Calu3 (cell line): ENCODE results near the gene POLR2H. TPM values are rescaled to one million over a fixed set of nuclear protein-coding genes. Genes with fewer than 3 reads are reported as not detected.
"Not testable (repeated sequence)": the region's sequence is repeated elsewhere in the genome, so short reads cannot be mapped to it uniquely, and the experiment has no call there.

Experiments used
- BruUV-seq: library from RNA; stranded (reverse); fragments of 400-500 nt; replicated peaks from 2 replicates; lab custom pipeline; 2021; lab: Mats Ljungman, UMichigan
- CTCF ChIA-PET: fragments of 300-600 bp; sonication (Branson Sonifier 250); formaldehyde crosslinking; loops from one replicate; lab custom pipeline; 2022; ENCODE audit warnings: antibody characterized with exemption; lab: Charles Lee
- DNase-seq: peaks from one replicate; pipeline ENCODE4 v3.0.0; 2022
- H3K27ac Mint-ChIP-seq: one replicate; pipeline ENCODE4 v1.8.0; 2022; ENCODE audit warnings: mixed read lengths; ENCODE audit not compliant: unreplicated experiment
- H3K27me3 Mint-ChIP-seq: one replicate; pipeline ENCODE4 v1.8.0; 2022; ENCODE audit warnings: mixed read lengths; ENCODE audit not compliant: unreplicated experiment
- H3K36me3 Mint-ChIP-seq: one replicate; pipeline ENCODE4 v1.8.0; 2022; ENCODE audit warnings: mild to moderate bottlenecking, moderate library complexity, mixed read lengths; ENCODE audit not compliant: insufficient read depth, unreplicated experiment
- H3K4me1 Mint-ChIP-seq: one replicate; pipeline ENCODE4 v1.8.0; 2022; ENCODE audit warnings: mild to moderate bottlenecking, low read depth, mixed read lengths; ENCODE audit not compliant: unreplicated experiment
- H3K4me3 Mint-ChIP-seq: one replicate; pipeline ENCODE4 v1.8.0; 2022; ENCODE audit warnings: mild to moderate bottlenecking, low read depth, moderate library complexity, mixed read lengths; ENCODE audit not compliant: unreplicated experiment
- H3K9me3 Mint-ChIP-seq: one replicate; pipeline ENCODE4 v1.8.0; 2022; ENCODE audit warnings: low read depth, mixed read lengths; ENCODE audit not compliant: unreplicated experiment
- intact Hi-C: fragments of 100-400 bp; cut with micrococcal nuclease; formaldehyde crosslinking; loops from one replicate; pipeline ENCODE4 v1.10.0; 2022; ENCODE audit not compliant: unreplicated experiment
- total RNA-seq: library from RNA; stranded (reverse); gene quantifications from 2 replicates; pipeline ENCODE4 v1.2.3, GENCODE V29; 2022
- TF ChIP-seq, protein P1 (sequence below): fragments of 200-600 bp; IDR thresholded peaks from one replicate; pipeline ENCODE4 v1.8.0; 2022; ENCODE audit warnings: antibody characterized with exemption; ENCODE audit not compliant: unreplicated experiment

The POLR2H gene
- total RNA-seq, 1 experiment from 2014 or later, result 128 TPM

GRCh38 chr3:184338511-184338945 lies 23.0 kb upstream of the POLR2H start:
- intact Hi-C loops, result no loop called here
- no peaks in the 10 kb centered on the region for H3K9me3 Mint-ChIP-seq
- peaks cover 57% of the 10 kb centered on the region for H3K36me3 Mint-ChIP-seq
- no peaks in the 10 kb centered on the region for H3K27me3 Mint-ChIP-seq
- no peak overlapping the region for H3K4me3 Mint-ChIP-seq
- BruUV-seq, result no TSS peak
- peaks cover 45% of the 10 kb centered on the region for H3K4me1 Mint-ChIP-seq
- H3K27ac Mint-ChIP-seq, result no peak overlapping the region
- CTCF ChIA-PET, result interaction anchor here (0.6 kb wide), 1 partner anchor 137 kb away, joined by 3 read pairs; no protein-coding TSS in a partner anchor
- TF ChIP-seq, protein P1, sequence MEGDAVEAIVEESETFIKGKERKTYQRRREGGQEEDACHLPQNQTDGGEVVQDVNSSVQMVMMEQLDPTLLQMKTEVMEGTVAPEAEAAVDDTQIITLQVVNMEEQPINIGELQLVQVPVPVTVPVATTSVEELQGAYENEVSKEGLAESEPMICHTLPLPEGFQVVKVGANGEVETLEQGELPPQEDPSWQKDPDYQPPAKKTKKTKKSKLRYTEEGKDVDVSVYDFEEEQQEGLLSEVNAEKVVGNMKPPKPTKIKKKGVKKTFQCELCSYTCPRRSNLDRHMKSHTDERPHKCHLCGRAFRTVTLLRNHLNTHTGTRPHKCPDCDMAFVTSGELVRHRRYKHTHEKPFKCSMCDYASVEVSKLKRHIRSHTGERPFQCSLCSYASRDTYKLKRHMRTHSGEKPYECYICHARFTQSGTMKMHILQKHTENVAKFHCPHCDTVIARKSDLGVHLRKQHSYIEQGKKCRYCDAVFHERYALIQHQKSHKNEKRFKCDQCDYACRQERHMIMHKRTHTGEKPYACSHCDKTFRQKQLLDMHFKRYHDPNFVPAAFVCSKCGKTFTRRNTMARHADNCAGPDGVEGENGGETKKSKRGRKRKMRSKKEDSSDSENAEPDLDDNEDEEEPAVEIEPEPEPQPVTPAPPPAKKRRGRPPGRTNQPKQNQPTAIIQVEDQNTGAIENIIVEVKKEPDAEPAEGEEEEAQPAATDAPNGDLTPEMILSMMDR, result peak; percentile 33
- no peak for DNase-seq

GRCh38 chr3:184339001-184339400 lies 22.5 kb upstream of the POLR2H start:
- H3K27me3 Mint-ChIP-seq, result no peaks in the 10 kb centered on the region
- no peaks in the 10 kb centered on the region for H3K9me3 Mint-ChIP-seq
- no peak overlapping the region for H3K27ac Mint-ChIP-seq
- no TSS peak for BruUV-seq
- peaks cover 53% of the 10 kb centered on the region for H3K36me3 Mint-ChIP-seq
- H3K4me3 Mint-ChIP-seq, result no peak overlapping the region
- CTCF ChIA-PET, result no interaction called here
- intact Hi-C loops, result no loop called here
- H3K4me1 Mint-ChIP-seq, result peaks cover 40% of the 10 kb centered on the region
- DNase-seq, result no peak
- TF ChIP-seq, protein P1, result no peak

DNA sequence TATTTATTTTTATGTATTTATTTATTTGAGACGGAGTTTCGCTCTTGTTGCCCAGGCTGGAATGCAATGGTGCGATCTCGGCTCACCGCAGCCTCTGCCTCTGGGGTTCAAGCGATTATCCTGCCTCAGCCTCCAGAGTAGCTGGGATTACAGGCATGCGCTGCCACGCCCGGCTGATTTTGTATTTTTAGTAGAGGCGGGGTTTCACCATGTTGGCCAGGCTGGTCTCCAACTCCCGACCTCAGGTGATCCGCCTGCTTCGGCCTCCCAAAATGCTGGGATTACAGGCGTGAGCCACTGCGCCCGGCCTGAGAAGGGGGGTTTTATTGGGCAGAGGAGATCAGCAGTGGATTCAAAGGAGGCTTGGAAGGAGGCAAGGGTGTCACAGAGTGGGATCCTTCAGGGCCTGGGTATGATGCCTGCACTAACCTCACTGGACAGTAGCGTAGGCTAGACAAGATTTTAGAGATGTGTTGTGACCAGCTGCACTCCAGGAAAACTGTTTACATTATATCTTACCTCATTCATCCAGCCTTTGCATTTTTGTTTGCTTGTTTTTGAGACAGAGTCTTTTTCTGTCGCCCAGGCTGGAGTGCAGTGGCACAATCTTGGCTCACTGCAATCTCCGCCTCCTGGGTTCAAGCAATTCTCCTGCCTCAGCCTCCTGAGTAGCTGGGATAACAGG lies 21.9 kb upstream of the POLR2H start:
- H3K9me3 Mint-ChIP-seq, BruUV-seq, H3K4me3 Mint-ChIP-seq, CTCF ChIA-PET, H3K27me3 Mint-ChIP-seq, DNase-seq, H3K27ac Mint-ChIP-seq, intact Hi-C loops: not testable (repeated sequence)
- peaks cover 34% of the 10 kb centered on the region for H3K4me1 Mint-ChIP-seq
- peaks cover 50% of the 10 kb centered on the region for H3K36me3 Mint-ChIP-seq

GRCh38 chr3:184341925-184342324 lies 19.6 kb upstream of the POLR2H start:
- Mint-ChIP-seq H3K27ac (no peak overlapping the region), H3K27me3 (no peaks in the 10 kb centered on the region), H3K36me3 (peaks cover 43% of the 10 kb centered on the region), H3K4me1 (peaks cover 39% of the 10 kb centered on the region), H3K4me3 (no peak overlapping the region), H3K9me3 (no peaks in the 10 kb centered on the region)
- intact Hi-C loops, result no loop called here
- TF ChIP-seq, protein P1, result no peak
- CTCF ChIA-PET, result no interaction called here
- DNase-seq, result peak; percentile 53
- BruUV-seq, result no TSS peak
